Vagina (tissue), 2 donors: ENCODE data around the gene PARD3.

Experiments
- CTCF ChIP-seq, 3 experiments: fragments of 450-650 bp in 2 of 3; fragments of 200-600 bp in 1 of 3; sonication (generic) in 1 of 3; IDR thresholded peaks; one replicate each; pipeline ENCODE4 v1.5.1; 2017 to 2019; ENCODE audit warnings: antibody characterized with exemption in 3 of 3, mild to moderate bottlenecking in 2 of 3, moderate library complexity in 2 of 3
- POLR2AphosphoS5 ChIP-seq, 2 donors: sonication (generic); formaldehyde crosslinking; IDR thresholded peaks; one replicate each; pipeline ENCODE4 v1.9.0; 2017; ENCODE audit warnings: antibody characterized with exemption in 2 of 2, mild to moderate bottlenecking in 2 of 2, low read depth in 1 of 2; ENCODE audit not compliant: insufficient read depth in 1 of 2

- TF ChIP-seq CTCF (IDR thresholded peaks at IDR 0.05) (no peak), POLR2AphosphoS5 (IDR thresholded peaks at IDR 0.05; ENCODE audit: insufficient read depth in 1 of 2, low read depth in 1 of 2) (no peak)
Observed at GRCh38 chr10:34523017-34523767, 291.9 kb downstream of the PARD3 start.
